Neural progenitor cell (in vitro differentiated cells): ENCODE data around the gene ATOX1.

Source experiments
- CTCF ChIP-seq: fragments of 200-600 bp; sonication (generic); IDR thresholded peaks from 2 replicates; pipeline ENCODE4 v1.5.1; 2017; ENCODE audit warnings: antibody characterized with exemption, mild to moderate bottlenecking
- EZH2 ChIP-seq: fragments of 200-600 bp; sonication (generic); IDR thresholded peaks from 2 replicates; pipeline ENCODE4 v1.6.1; 2017; ENCODE audit warnings: antibody characterized with exemption, mild to moderate bottlenecking, moderate library complexity
- EZH2phosphoT487 ChIP-seq: fragments of 200-600 bp; sonication (generic); IDR thresholded peaks from 2 replicates; pipeline ENCODE4 v1.6.1; 2017; ENCODE audit warnings: antibody characterized with exemption

- TF ChIP-seq CTCF (no peak), EZH2 (no peak), EZH2phosphoT487 (no peak)
Measured at GRCh38 chr5:151740958-151741373, 17.5 kb downstream of the ATOX1 start.
